ENCODE results near the gene SPATA1.
A peak's percentile ranks its signal among the peaks of the same experiment; 100 is the strongest.

Gene SPATA1

GRCh38 chr1:84573967-84574842, 68.0 kb downstream of the SPATA1 start, which contains the start of gene CTBS:
TSS of gene CTBS (minus strand) at chr1:84574440. CDS start at chr1:84574415, 25 bp downstream.
- peak; percentile 64 for DNase-seq (ENCODE audit: extremely low read depth, low read depth)
- no peak for TF ChIP-seq CTCF (IDR thresholded peaks at IDR 0.05; ENCODE audit: low read depth, low read length)

GRCh38 chr1:84574936-84575335, 68.8 kb downstream of the SPATA1 start:
- TF ChIP-seq CTCF (IDR thresholded peaks at IDR 0.05; ENCODE audit: low read depth, low read length) = no peak
- no peak for DNase-seq (ENCODE audit: extremely low read depth, low read depth)

- DNase-seq (ENCODE audit: extremely low read depth, low read depth) = no peak
- no peak for TF ChIP-seq CTCF (IDR thresholded peaks at IDR 0.05; ENCODE audit: low read depth, low read length)
Measured at GRCh38 chr1:84581648-84582047, 75.5 kb downstream of the SPATA1 start.

- no peak for DNase-seq (ENCODE audit: extremely low read depth, low read depth)
- no peak for TF ChIP-seq CTCF (IDR thresholded peaks at IDR 0.05; ENCODE audit: low read depth, low read length)
Measured at GRCh38 chr1:84582802-84583587, 76.8 kb downstream of the SPATA1 start.

GRCh38 chr1:84583648-84584047, 77.5 kb downstream of the SPATA1 start:
- no peak for DNase-seq (ENCODE audit: extremely low read depth, low read depth)
- TF ChIP-seq CTCF (IDR thresholded peaks at IDR 0.05; ENCODE audit: low read depth, low read length) = no peak

GRCh38 chr1:84584126-84584525, 77.9 kb downstream of the SPATA1 start:
- no peak for TF ChIP-seq CTCF (IDR thresholded peaks at IDR 0.05; ENCODE audit: low read depth, low read length)
- DNase-seq (ENCODE audit: extremely low read depth, low read depth) = no peak

- no peak for TF ChIP-seq CTCF (IDR thresholded peaks at IDR 0.05; ENCODE audit: low read depth, low read length)
- DNase-seq (ENCODE audit: extremely low read depth, low read depth) = no peak
Measured at GRCh38 chr1:84585803-84586202, 79.6 kb downstream of the SPATA1 start.

Data from AG09319 (cell line).